ENCODE measurements around the gene OR52K2.
"Not testable (repeated sequence)": the region's sequence is repeated elsewhere in the genome, so short reads cannot be mapped to it uniquely, and the experiment has no call there.

Gene OR52K2

DNA sequence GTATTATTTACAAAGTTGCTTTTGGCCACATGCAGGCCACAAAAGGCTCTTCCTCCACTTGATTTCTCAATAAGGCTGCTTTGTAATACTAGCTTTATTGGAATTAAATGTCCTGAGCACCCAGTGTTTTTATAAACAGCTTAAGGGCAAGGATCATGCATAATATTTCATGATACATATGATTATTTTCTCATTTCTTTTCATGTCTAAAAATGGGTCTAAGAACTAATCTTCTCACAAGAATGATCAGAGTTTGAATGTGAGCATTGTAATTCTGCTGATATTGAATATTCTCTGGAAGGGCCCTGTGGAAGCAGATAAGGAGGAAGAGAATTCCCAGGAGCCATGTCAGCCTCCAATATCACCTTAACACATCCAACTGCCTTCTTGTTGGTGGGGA is at the start of gene OR52K2:
Gene OR52K2, plus strand, starts transcription at position 301 of the 400 bp plus-strand sequence. Its CDS starts 45 bp downstream, at position 346.
- DNase-seq = no peak

GRCh38 chr11:4406206-4406605 is 42.9 kb upstream of the OR52K2 start:
- not testable (repeated sequence) for DNase-seq

DNA sequence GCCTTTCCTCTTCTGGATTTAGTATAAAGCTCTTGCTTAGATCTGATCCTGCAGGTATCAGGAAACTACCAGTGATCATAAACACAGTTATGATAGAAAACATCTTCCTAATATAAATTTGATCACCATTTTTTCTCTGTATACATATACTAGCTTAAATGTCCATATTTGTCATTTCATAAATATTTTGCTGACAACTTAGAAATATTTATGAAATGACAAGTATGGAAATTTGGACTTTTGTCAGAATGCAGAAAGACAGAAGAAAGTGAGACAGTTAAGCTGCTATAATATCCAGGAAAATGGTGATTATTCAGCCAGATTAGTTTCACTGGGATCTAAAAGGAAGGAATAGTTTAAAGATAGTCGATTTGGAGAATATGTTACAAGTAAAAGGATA is 32.8 kb upstream of the OR52K2 start:
- no peak for DNase-seq

DNA sequence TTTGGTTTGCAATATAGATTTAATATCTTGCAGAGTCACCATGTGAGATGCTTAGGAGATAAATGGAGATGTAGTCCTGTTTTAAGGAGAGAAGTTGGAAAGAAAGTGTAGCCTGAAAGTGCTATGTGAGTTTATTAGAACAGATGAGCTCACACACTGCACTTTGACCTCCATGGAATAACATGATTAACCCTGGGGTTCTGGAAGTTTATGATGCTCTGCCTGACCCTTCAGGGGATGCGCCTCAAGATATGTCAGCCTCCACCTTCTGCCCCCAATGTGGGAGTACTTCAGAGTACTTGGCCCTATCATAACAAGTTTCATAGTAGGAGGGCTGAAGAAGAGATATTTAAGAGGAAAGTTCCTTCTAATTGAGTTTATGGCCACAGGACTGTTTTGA is 32.3 kb upstream of the OR52K2 start:
- no peak for DNase-seq

GRCh38 chr11:4418403-4418802 is 30.7 kb upstream of the OR52K2 start:
- no peak for DNase-seq

DNA sequence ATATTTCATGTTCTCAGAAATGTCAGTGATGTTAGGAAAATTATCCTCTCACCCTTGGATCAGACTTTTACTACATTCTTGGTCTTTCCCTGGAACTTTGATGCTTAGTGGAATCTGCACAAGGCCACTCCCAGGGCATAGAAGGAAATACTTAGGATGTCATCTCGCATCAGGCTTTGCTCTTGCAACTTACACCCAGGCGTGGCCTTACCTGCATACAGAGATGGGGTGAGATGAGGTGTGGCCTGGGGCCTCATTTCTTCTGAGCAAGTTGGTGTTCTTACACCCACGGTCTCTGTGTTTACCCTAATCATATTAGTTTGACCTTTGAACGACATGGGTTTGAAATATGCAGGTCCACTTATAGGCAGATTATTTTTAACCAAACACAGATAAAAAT is 19.0 kb upstream of the OR52K2 start:
- DNase-seq = no peak

- DNase-seq = no peak
These were observed 15.2 kb upstream of the OR52K2 start for GRCh38 chr11:4433856-4434255.

DNA sequence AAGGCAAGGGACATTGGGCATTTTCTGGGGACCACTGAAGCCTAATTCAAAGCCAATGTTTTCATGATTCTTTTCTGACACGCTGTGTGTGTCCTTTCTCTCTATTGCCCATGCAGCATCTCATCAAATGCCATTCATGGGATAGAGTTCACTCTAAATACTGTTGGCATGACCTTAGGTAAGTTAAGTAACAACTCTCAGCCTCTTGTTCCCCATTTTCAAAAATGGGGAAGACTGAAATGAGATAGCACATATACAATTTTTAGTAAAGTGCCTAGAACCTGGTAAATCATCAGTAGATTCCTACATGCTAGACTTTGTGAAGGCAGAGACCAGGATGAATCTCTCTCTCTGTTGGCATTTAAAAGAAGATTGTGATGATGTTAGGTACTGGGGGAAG is 12.7 kb upstream of the OR52K2 start:
- DNase-seq = no peak

GRCh38 chr11:4441515-4441914 is 7.6 kb upstream of the OR52K2 start:
- DNase-seq = no peak

DNA sequence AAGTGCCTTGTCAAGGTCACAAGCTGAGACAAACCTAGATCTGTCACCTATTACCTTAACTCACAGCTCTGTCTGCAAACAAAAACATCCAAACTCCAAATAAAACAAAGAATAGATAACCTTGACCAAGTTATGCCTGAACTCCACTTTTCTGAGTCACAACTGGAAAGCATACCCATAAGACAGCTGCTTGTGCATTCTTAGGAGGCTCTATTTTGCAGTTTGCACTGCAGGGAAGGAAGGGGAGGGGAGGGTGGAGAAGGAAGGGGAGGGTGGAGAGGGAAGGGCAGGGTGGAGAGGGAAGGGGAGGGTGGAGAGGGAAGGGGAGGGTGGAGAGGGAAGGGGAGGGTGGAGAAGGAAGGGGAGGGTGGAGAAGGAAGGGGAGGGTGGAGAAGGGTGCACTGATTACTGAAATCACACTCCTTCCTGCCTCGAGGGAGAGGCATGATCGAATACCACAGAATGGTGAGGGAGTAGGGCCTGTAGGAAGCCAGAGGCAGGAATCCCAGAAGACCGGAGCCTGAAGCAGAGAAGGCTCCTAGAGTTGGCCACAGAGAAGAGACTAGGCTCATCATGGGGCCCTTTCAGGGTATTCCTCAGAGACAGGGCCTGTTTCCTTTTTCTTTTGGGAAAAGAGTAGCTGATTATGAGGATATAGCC is 5.7 kb upstream of the OR52K2 start:
- no peak for DNase-seq

DNA sequence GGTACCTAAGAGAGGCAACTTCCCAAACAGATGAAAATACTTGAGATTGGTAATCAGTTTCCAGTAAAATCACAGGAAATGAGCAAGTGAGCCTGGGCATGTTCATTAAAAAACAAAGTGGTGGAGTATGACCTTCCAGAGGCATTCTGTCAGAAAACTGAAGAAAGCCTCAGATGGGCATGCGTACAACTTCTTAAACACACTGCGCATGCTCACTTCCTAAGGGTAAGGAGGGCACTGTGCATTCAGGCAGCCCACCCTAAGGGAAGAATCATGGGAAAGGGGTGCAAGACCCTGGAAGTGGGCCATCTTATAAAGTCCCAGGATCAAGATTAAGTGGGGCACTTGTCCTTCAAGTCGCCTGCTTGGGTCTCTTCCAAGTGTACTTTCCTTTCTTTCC is 4.0 kb downstream of the OR52K2 start:
- no peak for DNase-seq

DNA sequence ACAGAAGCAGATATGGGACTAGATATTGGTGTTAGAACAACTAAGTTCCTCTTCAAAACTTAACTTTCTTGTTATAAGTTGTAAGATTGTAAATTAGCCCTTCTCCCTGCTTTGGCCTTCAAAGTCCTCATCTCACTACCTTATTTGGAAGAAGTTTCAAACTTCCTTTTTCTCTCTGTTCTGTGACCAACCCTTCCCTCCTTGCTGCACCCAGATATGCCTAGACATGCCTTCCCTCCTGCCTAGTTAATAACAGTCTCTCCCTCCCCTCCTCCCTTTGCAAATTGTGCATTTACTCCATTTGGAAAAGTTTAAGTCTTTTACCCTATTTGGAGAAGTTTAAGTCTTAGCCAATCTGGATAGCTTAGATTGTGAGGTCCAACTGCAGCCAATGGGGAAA is 4.9 kb downstream of the OR52K2 start:
- no peak for DNase-seq

DNA sequence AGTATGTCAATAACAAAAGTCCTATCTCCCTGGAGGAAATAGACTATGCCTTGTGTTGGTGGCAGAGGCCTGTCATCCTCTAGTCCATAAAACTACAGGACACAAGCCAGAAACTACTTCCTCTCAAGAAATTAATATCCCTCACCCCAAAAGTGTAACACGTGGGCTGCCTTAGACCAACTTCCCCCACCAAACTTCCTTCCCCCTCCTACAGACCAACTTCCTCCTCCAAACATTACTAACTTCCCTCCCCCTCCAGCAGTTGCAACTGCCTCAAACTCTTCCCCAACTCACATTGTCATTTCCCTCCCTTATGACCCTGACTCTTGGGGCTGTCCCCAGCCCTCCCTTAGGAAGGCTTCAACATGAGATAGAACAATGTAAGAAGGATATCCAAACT is 6.3 kb downstream of the OR52K2 start:
- no peak for DNase-seq

DNA sequence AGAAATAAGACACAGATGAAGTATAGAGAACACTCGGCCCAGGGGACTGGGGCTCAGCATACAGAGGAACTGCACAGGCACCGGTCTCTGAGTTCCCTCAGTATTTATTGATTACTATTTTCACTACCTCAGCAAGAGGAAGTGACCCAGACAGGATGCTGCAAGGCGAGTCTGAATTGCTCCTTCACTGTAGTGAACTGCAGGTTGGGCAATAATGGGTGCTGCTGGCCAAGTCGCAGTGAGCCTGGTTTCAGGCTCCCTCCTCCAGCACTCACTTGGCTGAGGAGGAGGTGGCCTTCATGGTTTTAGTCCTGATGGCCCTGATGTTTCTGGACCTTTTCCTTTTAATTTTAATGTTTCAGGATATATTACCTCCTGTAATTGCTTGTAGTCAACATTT is 10.4 kb downstream of the OR52K2 start:
- no peak for DNase-seq

GRCh38 chr11:4460151-4460550 is 11.1 kb downstream of the OR52K2 start:
- DNase-seq = no peak

DNA sequence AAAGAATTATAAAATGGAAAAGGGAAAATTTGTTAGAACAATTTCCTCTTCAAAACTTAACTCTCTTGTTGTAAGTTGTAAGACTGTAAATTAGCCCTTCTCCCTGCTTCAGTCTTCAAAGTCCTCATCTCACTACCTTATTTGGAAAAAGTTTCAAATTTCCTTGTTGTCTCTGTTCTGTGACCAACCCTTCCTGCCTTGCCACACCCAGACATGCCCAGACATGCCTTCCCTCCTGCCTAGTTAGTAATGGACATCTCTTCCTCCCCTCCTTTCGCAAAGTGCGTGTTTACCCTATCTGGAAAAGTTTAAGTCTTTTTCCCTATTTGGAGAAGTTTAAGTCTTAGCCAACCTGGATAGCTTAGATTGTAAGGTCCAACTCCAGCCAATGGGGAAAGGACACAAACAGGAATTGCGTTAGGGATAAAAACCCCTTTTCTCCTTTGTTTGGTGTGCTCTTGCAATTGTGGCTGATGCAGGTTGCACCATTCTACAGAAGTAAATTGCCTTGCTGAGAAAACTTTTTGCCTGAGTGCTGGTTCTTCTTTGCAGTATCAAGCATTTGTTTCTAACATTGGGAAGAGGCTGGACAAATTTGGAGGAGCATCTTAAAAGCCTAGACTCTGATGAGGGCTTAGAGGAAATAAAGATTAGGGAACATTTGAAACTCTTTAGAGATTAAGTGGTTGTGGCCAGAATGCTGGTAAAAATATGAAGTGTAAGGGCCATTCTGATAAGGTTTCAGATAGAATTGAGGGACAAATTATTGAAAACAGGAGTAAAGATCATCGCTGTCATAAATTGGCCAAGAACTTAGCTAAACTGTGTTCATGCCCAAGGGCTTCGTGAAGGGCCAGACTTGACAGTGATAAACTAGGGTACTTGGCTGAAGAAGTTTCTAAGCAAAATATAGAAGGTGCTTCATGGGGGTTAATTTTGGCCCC is 15.4 kb downstream of the OR52K2 start:
- no peak for DNase-seq

- no peak for DNase-seq
These were observed 16.3 kb downstream of the OR52K2 start for GRCh38 chr11:4465407-4465806.

DNA sequence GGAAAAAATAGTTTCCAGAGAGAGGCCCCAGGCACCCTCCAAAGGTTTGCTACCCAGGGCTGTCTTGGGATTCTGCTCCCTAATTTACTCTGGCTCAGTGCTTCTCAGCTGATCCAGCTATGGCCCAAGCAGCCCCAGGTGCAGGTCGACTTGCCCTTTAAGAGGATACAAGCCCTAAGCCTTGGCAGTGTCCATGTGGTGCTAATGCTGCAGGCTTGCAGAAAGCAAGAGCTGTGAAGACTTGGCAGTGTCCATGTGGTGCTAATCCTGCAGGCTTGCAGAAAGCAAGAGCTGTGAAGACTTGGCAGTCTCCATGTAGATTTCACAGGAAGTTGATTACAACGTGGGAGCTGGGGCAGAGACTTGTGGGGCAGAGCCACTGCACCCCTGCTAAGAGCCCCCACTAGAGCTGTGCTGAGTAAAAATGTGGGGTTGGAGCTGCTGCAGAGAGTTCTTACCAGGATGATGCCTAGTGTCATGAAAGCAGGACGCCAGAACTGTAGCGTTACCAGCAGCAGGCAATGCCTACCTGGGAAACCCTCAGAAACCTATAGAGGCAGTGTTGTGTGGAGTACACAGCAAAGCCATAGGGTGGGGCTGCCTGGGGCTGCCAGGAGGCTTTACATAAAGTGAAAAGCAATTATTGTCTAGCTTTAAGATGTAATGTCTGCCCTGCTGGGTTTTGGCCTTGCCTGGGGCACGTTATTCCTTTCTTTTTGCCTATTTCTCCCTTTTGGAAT is 17.2 kb downstream of the OR52K2 start:
- no peak for DNase-seq

GRCh38 chr11:4466871-4467442 is 17.9 kb downstream of the OR52K2 start:
- DNase-seq = no peak

DNA sequence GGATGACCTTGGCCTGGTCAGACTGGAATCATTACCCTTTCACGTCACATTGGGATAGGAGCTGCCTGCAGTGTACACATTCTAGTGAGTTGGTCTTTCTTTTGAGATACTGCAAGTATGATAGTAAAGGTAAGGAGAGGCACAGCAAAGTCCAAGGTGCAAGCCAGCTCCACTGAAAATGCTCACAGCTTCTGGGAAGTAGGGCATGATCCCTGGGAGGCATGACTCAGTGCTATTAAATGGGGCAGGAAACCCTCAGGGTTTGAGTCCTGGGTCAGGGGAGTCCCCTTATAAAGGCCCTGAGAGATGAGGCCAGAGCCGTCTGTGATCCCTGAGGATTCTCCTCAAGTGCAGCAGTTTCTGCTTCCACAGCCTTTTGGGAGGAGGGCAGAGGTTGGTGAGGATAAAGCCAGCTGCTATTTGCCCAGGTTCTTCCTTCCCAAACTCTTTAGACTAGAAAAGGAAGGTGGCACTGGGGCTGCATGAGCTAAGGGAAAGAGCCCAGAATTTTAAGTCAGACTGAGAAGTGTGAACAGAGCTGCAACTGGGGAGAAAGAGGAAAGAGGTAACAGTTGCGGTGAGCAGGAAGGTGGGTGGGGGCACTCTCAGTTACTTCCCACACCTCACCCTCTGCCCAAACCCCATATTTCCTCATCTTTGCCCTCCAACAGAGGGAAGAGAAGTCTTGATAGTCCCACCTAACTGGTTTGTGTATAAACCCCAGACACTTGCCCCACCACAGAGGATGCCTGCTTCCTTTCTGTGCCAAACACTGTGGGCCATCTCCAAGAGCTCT is 18.9 kb downstream of the OR52K2 start:
- DNase-seq = no peak

GRCh38 chr11:4479644-4480043 is 30.5 kb downstream of the OR52K2 start:
- DNase-seq = no peak

GRCh38 chr11:4480577-4481239 is 31.6 kb downstream of the OR52K2 start:
- DNase-seq = no peak
